SW480 (cell line): ENCODE measurements around the gene LRP2BP.

ENCODE experiments used
- DNase-seq: peaks from one replicate; pipeline ENCODE4 v3.0.0-alpha.2; 2016; ENCODE audit warnings: low spot score

The LRP2BP gene

GRCh38 chr4:185395238-185395955 is at the start of gene LRP2BP:
Gene LRP2BP, minus strand, starts transcription at chr4:185395924. Its CDS starts 17,738 bp downstream, at chr4:185378186.
- DNase-seq: peak; percentile 89

GRCh38 chr4:185445209-185445608 is 49.5 kb upstream of the LRP2BP start:
- DNase-seq: no peak

- DNase-seq: no peak
Measured at GRCh38 chr4:185441479-185441878, 45.8 kb upstream of the LRP2BP start.

GRCh38 chr4:185437809-185438208 is 42.1 kb upstream of the LRP2BP start:
- DNase-seq: no peak

GRCh38 chr4:185435466-185435865 is 39.7 kb upstream of the LRP2BP start:
- no peak for DNase-seq

- DNase-seq: no peak
Measured at GRCh38 chr4:185429660-185430059, 33.9 kb upstream of the LRP2BP start.

- DNase-seq: no peak
Measured at GRCh38 chr4:185426960-185427688, 31.4 kb upstream of the LRP2BP start.

- peak; percentile 79 for DNase-seq
Measured at GRCh38 chr4:185425647-185426352, 30.1 kb upstream of the LRP2BP start, which contains the start of gene UFSP2. Gene UFSP2, minus strand, starts transcription at chr4:185425964. Its CDS starts 96 bp downstream, at chr4:185425868.

GRCh38 chr4:185424905-185425646 is 29.4 kb upstream of the LRP2BP start:
- peak; percentile 2 for DNase-seq

GRCh38 chr4:185421366-185422124 is 25.8 kb upstream of the LRP2BP start:
- DNase-seq: no peak

- DNase-seq: no peak
Measured at GRCh38 chr4:185416955-185417354, 21.2 kb upstream of the LRP2BP start.

- no peak for DNase-seq
Measured at GRCh38 chr4:185412412-185412811, 16.7 kb upstream of the LRP2BP start.

GRCh38 chr4:185411849-185412248 is 16.1 kb upstream of the LRP2BP start:
- no peak for DNase-seq

- no peak for DNase-seq
Measured at GRCh38 chr4:185408432-185408831, 12.7 kb upstream of the LRP2BP start.

GRCh38 chr4:185405296-185405999 is 9.7 kb upstream of the LRP2BP start:
- no peak for DNase-seq

GRCh38 chr4:185404031-185404430 is 8.3 kb upstream of the LRP2BP start:
- DNase-seq: no peak

GRCh38 chr4:185399466-185399865 is 3.7 kb upstream of the LRP2BP start:
- DNase-seq: no peak

GRCh38 chr4:185398618-185399017 is 2.9 kb upstream of the LRP2BP start:
- DNase-seq: no peak

- DNase-seq: peak; percentile 93
Measured at GRCh38 chr4:185396724-185397385, 1.1 kb upstream of the LRP2BP start, which contains the start of gene ANKRD37. Gene ANKRD37, plus strand, starts transcription at chr4:185396841. Its CDS starts 83 bp downstream, at chr4:185396924.
